ENCODE data around the gene MILR1.

DNA sequence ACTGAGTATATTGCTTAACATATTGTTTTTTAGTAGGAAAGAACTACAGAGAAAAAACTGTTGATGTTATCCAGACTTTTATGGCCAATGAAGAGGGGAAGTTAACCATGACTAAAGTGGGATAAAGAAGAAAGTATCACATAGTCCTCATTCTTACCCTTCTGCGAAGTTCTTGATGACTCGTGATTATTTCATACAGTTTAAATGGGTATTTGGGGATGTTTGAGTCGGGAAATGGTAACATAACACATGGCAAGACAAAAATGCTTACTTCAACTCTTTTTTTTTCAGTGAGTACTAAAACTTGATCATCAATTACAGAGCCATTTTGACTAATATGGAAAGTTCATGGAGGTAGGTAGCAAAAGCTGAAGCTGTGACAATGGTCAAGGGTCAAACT, 43.1 kb downstream of the MILR1 start:
- TF ChIP-seq, protein P1, sequence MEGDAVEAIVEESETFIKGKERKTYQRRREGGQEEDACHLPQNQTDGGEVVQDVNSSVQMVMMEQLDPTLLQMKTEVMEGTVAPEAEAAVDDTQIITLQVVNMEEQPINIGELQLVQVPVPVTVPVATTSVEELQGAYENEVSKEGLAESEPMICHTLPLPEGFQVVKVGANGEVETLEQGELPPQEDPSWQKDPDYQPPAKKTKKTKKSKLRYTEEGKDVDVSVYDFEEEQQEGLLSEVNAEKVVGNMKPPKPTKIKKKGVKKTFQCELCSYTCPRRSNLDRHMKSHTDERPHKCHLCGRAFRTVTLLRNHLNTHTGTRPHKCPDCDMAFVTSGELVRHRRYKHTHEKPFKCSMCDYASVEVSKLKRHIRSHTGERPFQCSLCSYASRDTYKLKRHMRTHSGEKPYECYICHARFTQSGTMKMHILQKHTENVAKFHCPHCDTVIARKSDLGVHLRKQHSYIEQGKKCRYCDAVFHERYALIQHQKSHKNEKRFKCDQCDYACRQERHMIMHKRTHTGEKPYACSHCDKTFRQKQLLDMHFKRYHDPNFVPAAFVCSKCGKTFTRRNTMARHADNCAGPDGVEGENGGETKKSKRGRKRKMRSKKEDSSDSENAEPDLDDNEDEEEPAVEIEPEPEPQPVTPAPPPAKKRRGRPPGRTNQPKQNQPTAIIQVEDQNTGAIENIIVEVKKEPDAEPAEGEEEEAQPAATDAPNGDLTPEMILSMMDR (conservative IDR thresholded peaks at IDR 0.05; ENCODE audit: low read depth, low read length) = no peak
- TF ChIP-seq EZH2 (IDR thresholded peaks at IDR 0.05; ENCODE audit: low read length, unreplicated experiment) = no peak
